Coronary artery (tissue), 2 donors: ENCODE results near the gene WSCD2.

Source experiments
- DNase-seq: peaks from one replicate; pipeline ENCODE4 v3.0.0-alpha.2; 2017; ENCODE audit warnings: low spot score
- H3K27ac ChIP-seq, 2 donors: fragments of 200-600 bp; sonication (generic); one replicate each; pipeline ENCODE4 v1.5.1; 2016 to 2019
- H3K4me3 ChIP-seq: fragments of 200-600 bp; sonication (generic); 2 replicates; pipeline ENCODE4 v1.5.1; 2016; ENCODE audit warnings: mild to moderate bottlenecking, moderate library complexity
- TF ChIP-seq, protein P1 (sequence below): fragments of 200-600 bp; sonication (generic); IDR thresholded peaks from one replicate; pipeline ENCODE4 v1.5.1; 2019; ENCODE audit warnings: antibody characterized with exemption

The WSCD2 gene

DNA sequence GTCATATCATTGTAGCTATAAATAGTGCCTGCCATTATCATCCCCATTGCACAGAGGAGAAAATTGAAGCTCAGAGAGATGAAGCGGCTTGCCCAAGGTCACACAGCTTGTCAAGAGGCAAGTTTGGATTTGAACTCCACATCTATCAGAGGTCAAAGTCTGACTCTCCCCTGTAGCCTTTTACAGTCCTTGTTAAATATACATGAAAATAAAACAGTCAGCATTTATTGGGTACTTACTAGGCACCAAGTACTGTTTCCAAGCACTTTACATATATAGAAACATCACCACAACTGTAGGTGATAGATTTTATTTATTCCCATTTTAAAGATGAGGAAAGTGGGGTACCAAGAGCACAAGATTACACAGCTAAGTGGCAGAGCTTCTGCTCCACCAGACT is 67.2 kb downstream of the WSCD2 start:
- DNase-seq: no peak
- H3K27ac ChIP-seq: no peak overlapping the region
- TF ChIP-seq, protein P1, sequence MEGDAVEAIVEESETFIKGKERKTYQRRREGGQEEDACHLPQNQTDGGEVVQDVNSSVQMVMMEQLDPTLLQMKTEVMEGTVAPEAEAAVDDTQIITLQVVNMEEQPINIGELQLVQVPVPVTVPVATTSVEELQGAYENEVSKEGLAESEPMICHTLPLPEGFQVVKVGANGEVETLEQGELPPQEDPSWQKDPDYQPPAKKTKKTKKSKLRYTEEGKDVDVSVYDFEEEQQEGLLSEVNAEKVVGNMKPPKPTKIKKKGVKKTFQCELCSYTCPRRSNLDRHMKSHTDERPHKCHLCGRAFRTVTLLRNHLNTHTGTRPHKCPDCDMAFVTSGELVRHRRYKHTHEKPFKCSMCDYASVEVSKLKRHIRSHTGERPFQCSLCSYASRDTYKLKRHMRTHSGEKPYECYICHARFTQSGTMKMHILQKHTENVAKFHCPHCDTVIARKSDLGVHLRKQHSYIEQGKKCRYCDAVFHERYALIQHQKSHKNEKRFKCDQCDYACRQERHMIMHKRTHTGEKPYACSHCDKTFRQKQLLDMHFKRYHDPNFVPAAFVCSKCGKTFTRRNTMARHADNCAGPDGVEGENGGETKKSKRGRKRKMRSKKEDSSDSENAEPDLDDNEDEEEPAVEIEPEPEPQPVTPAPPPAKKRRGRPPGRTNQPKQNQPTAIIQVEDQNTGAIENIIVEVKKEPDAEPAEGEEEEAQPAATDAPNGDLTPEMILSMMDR: no peak
- H3K4me3 ChIP-seq: no peak overlapping the region

DNA sequence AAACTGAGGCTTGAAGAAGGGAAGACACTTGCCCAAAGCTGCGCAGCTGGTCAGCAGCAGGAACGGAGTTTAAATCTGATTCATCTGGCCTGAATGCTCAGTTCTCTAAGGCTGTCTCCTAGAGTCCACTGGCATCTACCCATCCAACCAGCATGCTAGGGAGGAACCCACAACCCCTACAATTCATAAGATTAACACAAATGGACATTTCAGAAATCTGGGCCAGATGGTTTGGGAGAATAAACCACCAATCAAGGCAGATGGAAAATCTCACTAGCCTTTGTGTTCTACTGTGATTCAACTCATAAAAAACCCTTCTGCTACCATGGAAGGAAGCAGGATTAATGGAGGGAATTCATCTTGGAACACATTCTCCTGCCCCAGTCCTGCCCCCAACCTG is 67.8 kb downstream of the WSCD2 start:
- no peak overlapping the region for H3K4me3 ChIP-seq
- TF ChIP-seq, protein P1: no peak
- DNase-seq: no peak
- H3K27ac ChIP-seq: no peak overlapping the region

DNA sequence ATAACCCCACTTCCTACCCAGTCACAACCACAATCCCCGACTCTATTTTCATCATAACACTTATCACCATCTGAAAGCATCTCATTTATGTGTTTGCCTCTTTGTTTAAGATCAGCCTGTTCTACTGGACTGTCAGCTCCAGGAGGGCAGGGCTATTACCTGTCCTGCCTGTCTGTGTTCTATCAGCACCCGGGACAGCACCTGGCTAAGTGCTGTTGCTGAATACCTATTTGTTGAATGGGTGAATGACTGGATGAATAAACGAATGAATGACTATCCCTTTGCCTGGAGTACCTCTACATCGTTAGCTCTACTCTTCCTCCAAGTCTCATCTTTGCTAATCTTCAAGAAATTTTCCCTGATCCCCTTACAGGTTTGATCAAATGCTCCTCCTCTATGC is 69.0 kb downstream of the WSCD2 start:
- TF ChIP-seq, protein P1: no peak
- DNase-seq: no peak
- no peak overlapping the region for H3K4me3 ChIP-seq
- H3K27ac ChIP-seq: no peak overlapping the region

DNA sequence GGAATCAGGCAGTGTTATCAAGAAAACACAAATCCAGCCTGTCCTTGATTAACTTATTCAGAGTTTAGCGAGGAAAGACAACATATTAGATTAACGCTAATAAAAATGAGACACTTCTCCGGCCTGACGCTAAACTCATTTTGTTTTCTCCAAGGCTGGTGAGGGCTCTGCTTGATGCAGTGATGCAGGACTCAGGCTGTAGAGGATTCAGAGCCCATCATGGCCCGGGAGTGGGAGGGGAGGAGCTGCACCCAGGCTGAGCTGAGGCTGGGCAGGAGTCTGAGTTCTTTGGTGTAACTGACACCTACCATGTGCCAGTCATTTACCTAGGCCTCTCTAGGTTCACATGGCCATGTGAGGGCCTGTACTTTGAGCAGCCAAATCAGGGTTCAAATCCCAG is 70.0 kb downstream of the WSCD2 start:
- H3K27ac ChIP-seq: no peak overlapping the region
- TF ChIP-seq, protein P1: no peak

DNA sequence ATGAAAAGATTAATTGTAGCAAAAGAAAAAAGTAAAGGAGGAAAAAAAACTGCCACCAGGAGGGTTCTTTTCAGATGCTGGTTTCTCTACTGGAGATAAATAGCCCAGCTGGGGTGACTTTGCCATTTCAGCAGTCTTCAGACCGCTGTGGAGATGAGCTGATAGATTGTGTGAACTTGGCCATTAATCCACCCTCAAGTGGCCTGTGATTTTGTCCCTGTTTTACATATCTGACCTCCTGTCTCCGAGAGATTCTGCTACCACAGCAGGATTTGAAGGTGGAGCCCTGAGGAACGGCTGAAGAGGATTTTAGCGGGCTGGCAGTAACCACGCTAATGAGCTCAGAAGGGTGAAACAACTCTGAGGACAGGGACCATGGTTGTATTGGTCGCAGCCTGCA is 72.7 kb downstream of the WSCD2 start:
- no peak overlapping the region for H3K27ac ChIP-seq
- DNase-seq: no peak
- TF ChIP-seq, protein P1: no peak

More for the DNA sequence above, 70.0 kb downstream of the WSCD2 start:
- H3K4me3 ChIP-seq: no peak overlapping the region
- DNase-seq: no peak

DNA sequence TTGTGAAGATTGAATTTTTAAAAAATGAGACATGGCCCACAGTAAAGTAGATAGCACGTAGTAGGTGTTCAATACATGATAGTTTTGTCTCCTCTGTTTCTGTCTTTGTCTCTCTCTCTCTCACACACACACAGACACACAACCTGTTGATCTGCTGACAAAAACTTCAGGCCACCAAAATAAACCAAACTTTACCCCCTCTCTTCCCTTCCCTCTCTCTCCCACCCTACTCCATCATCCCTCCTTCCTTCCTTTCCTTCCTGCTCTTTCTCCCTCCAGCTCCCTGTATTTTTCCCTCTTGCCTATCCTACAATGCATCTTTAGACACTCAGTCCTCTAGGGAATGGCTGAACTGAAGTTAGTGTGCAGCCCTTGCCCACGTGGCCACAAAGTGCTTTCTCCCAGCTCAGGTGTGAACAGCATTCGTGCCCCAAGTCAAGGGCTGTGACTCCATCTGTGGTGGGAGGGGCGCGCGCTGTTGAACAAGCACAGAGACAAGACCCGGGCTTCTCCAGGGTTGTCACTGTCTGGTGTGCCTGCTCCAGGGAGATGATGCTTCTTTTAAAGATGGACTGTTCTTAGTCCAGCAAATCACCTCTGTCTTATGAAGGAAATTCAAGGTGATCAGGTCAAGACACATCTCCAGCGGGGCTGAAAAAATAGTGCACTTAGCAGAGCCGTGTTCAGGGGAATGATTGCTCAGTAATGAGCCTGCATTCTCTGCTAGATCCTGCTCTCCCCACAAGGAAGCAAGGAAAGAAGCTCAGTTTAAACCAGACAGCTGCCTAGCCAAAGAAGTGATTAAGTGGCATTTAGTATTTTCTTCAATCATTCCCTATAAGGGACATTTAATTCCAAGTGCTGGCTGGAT is 75.3 kb downstream of the WSCD2 start:
- H3K27ac ChIP-seq: no peak overlapping the region
- no peak overlapping the region for H3K4me3 ChIP-seq
- DNase-seq: no peak
- TF ChIP-seq, protein P1: no peak

More for the DNA sequence above, 72.7 kb downstream of the WSCD2 start:
- H3K4me3 ChIP-seq: no peak overlapping the region

DNA sequence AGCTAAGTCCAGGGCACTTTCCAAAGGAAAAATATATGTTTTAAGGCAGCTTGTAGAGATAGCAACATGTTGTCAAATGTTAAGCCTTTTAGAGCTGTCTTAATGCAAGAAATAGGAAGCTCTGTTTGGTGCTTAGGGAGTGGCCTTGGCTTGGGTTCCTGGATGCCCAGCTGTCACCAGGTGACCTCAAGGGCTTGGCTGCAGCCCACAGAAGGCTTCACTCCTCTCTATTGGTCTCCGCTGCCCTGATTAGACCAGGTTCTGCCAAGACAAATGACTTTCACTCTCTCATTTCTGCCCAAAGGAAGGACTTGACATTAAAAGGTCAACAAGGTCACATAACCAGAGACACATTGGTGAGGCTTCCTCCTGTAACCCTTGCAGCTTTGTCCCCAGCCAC is 76.8 kb downstream of the WSCD2 start:
- TF ChIP-seq, protein P1: no peak
- H3K4me3 ChIP-seq: no peak overlapping the region
- DNase-seq: no peak
- no peak overlapping the region for H3K27ac ChIP-seq
